ENCODE data around the gene SLC12A5.

- TF ChIP-seq CTCF (IDR thresholded peaks at IDR 0.05), result no peak
- no peak for TF ChIP-seq POLR2AphosphoS5 (IDR thresholded peaks at IDR 0.05)
Observed at GRCh38 chr20:46006964-46007363, 22.1 kb upstream of the SLC12A5 start.

Data from stomach (tissue), 4 donors.